Naive thymus-derived CD4-positive, alpha-beta T cell (primary cell): ENCODE data around the gene NIM1K. TPM values are rescaled to one million over a fixed set of nuclear protein-coding genes. Genes with fewer than 3 reads are reported as not detected.
"Not testable (repeated sequence)": the region's sequence is repeated elsewhere in the genome, so short reads cannot be mapped to it uniquely, and the experiment has no call there.

Experiments used
- ATAC-seq: fragments of 150-1000 bp; cut with Tn5 transposase; 2 replicates; pipeline ENCODE4 v1.10.0; 2021; ENCODE audit warnings: mild to moderate bottlenecking, moderate library complexity
- CTCF ChIA-PET: fragments of 350-600 bp; sonication (Branson Sonifier 250); formaldehyde crosslinking; loops from one replicate; lab custom pipeline; 2021; ENCODE audit warnings: antibody characterized with exemption; lab: Charles Lee
- POLR2A ChIA-PET: fragments of 350-600 bp; sonication (Branson Sonifier 250); formaldehyde crosslinking; loops from one replicate; lab custom pipeline; 2021; ENCODE audit warnings: antibody characterized with exemption, inconsistent platforms; lab: Charles Lee
- DNase-seq, 9 donors: peaks; one replicate each; pipeline versions ENCODE4 v3.0.0 to v3.0.0-alpha.2; 2020 to 2022; ENCODE audit warnings: mixed read lengths in 1 of 9
- H3K27ac ChIP-seq: one replicate; pipeline ENCODE4 v1.7.0; 2013; ENCODE audit warnings: mild to moderate bottlenecking, low read depth, low read length, moderate library complexity
- H3K27me3 ChIP-seq, 2 donors: one replicate each; pipeline ENCODE4 v1.7.0; 2013; ENCODE audit warnings: low read length in 2 of 2, mild to moderate bottlenecking in 2 of 2, moderate library complexity in 2 of 2; ENCODE audit not compliant: control insufficient read depth in 2 of 2, insufficient read depth in 2 of 2
- H3K36me3 ChIP-seq, 3 experiments: 1 replicate in 2 of 3; 2 replicates in 1 of 3; pipeline ENCODE4 v1.7.0; 2013; ENCODE audit warnings: low read length in 3 of 3, mild to moderate bottlenecking in 3 of 3, moderate library complexity in 1 of 3; ENCODE audit not compliant: insufficient read depth in 3 of 3, control insufficient read depth in 2 of 3
- H3K4me1 ChIP-seq, 2 donors: one replicate each; pipeline ENCODE4 v1.7.0; 2013; ENCODE audit warnings: low read length in 2 of 2, mild to moderate bottlenecking in 2 of 2, moderate library complexity in 1 of 2; ENCODE audit not compliant: control insufficient read depth in 2 of 2, insufficient read depth in 2 of 2
- H3K4me3 ChIP-seq: 2 replicates; pipeline ENCODE4 v1.7.0; 2013; ENCODE audit warnings: mild to moderate bottlenecking, low read length
- H3K9me3 ChIP-seq, 3 experiments: 1 replicate in 2 of 3; 2 replicates in 1 of 3; pipeline ENCODE4 v1.7.0; 2013; ENCODE audit warnings: low read length in 3 of 3; ENCODE audit not compliant: control insufficient read depth in 2 of 3
- H3K27ac Mint-ChIP-seq, 9 donors: one replicate each; pipeline ENCODE4 v1.8.0; 2020 to 2022; ENCODE audit warnings: mixed read lengths in 9 of 9, mild to moderate bottlenecking in 8 of 9, moderate library complexity in 5 of 9, inconsistent platforms in 2 of 9
- H3K27me3 Mint-ChIP-seq, 5 donors: one replicate each; pipeline ENCODE4 v1.8.0; 2021 to 2022; ENCODE audit warnings: mixed read lengths in 5 of 5, mild to moderate bottlenecking in 1 of 5
- H3K36me3 Mint-ChIP-seq, 5 donors: one replicate each; pipeline ENCODE4 v1.8.0; 2020 to 2022; ENCODE audit warnings: mixed read lengths in 5 of 5, mild to moderate bottlenecking in 3 of 5, inconsistent platforms in 1 of 5
- H3K4me1 Mint-ChIP-seq, 7 donors: one replicate each; pipeline ENCODE4 v1.8.0; 2020 to 2022; ENCODE audit warnings: mixed read lengths in 7 of 7, mild to moderate bottlenecking in 3 of 7, inconsistent platforms in 1 of 7
- H3K4me3 Mint-ChIP-seq, 10 donors: one replicate each; pipeline ENCODE4 v1.8.0; 2020 to 2022; ENCODE audit warnings: mild to moderate bottlenecking in 10 of 10, mixed read lengths in 10 of 10, moderate library complexity in 6 of 10, inconsistent platforms in 2 of 10
- H3K9me3 Mint-ChIP-seq, 11 donors: one replicate each; pipeline ENCODE4 v1.8.0; 2020 to 2022; ENCODE audit warnings: mixed read lengths in 11 of 11, mild to moderate bottlenecking in 4 of 11, inconsistent platforms in 1 of 11, moderate library complexity in 1 of 11
- intact Hi-C, 2 donors: fragments of 100-400 bp; cut with micrococcal nuclease; formaldehyde crosslinking; loops; one replicate each; pipeline ENCODE4 v1.15.1; 2023
- polyA plus RNA-seq, 2 donors: library from polyadenylated mRNA; unstranded; fragments of 300-500 nt; fragmentation: Illumina TruSeq; gene quantifications; one replicate each; pipeline ENCODE4 v1.2.3, GENCODE V29; 2021
- total RNA-seq, 6 experiments: library from RNA in 5 of 6; stranded (reverse) in 5 of 6; gene quantifications; 1 replicate in 5 of 6; 2 replicates in 1 of 6; pipeline ENCODE4 v1.2.3 and lab custom pipeline; 2021 to 2026

The NIM1K gene
- total and polyA plus RNA-seq, 7 experiments from 2014 or later: 0.18 to 0.97 (median 0.49) TPM

- H3K36me3 Mint-ChIP-seq: peaks cover 7 to 50% (median 42%) of the 10 kb centered on the region in 5 donors
- peaks cover 0 to 6% of the 10 kb centered on the region in 2 donors for H3K4me1 ChIP-seq
- intact Hi-C loops: loop anchor here in 1 of 2 donors (5.0 kb wide), 1 partner anchor 39 kb away; the partner anchor contains the start of gene ZNF131
- H3K4me3 ChIP-seq: no peak overlapping the region
- DNase-seq: peak in 6 of 9 donors; percentile 20 to 60 (median 49)
- no peaks in the 10 kb centered on the region for H3K9me3 Mint-ChIP-seq
- peak overlapping the region; percentile 14 for H3K27ac ChIP-seq
- peak; percentile 74 for ATAC-seq
- H3K4me1 Mint-ChIP-seq: peaks cover 14 to 46% (median 23%) of the 10 kb centered on the region in 7 donors
- H3K27ac Mint-ChIP-seq: peak overlapping the region; percentile 9 to 87 (median 63)
- no peaks in the 10 kb centered on the region for H3K27me3 ChIP-seq
- no peaks in the 10 kb centered on the region for H3K27me3 Mint-ChIP-seq
- peaks cover 2 to 33% (median 5%) of the 10 kb centered on the region in 3 experiments for H3K36me3 ChIP-seq
- CTCF ChIA-PET: no interaction called here
- H3K9me3 ChIP-seq: no peaks in the 10 kb centered on the region
- peak overlapping the region in 6 of 10 donors; percentile 6 to 51 (median 27) for H3K4me3 Mint-ChIP-seq
- POLR2A ChIA-PET: no interaction called here
Observed at GRCh38 chr5:43161244-43161643, 30.8 kb upstream of the NIM1K start.

DNA sequence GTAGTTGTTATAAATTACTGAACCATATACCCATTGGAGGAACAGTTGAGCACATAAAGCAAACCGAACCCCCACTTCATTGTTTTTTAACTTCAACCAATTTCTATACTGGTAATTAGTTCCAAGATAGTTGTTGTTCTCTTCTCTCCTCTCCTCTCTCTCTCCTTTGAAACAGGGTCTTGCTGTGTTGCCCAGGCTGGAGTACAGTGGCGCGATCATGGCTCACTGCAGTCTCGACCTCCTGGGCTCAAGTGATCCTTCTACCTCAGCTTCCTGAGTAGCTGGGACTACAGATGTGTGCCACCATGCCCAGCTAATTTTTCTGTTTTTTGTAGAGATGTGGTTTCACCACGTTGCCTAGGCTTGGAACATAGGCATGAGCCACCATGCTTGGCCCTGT lies 27.2 kb upstream of the NIM1K start:
- H3K27ac ChIP-seq, H3K9me3 ChIP-seq, H3K9me3 Mint-ChIP-seq, ATAC-seq, CTCF ChIA-PET, H3K27me3 ChIP-seq, H3K27me3 Mint-ChIP-seq, H3K4me3 Mint-ChIP-seq, DNase-seq, POLR2A ChIA-PET, H3K4me1 ChIP-seq, H3K4me3 ChIP-seq: not testable (repeated sequence)
- peak overlapping the region in 3 of 9 donors; percentile 6 to 56 (median 44) for H3K27ac Mint-ChIP-seq
- intact Hi-C loops: loop anchor here in 1 of 2 donors (5.0 kb wide), 1 partner anchor 42 kb away; the partner anchor contains the start of gene ZNF131
- peaks cover 16 to 46% (median 20%) of the 10 kb centered on the region in 7 donors for H3K4me1 Mint-ChIP-seq
- peaks cover 0 to 49% (median 5%) of the 10 kb centered on the region in 3 experiments for H3K36me3 ChIP-seq
- H3K36me3 Mint-ChIP-seq: peaks cover 7 to 48% (median 39%) of the 10 kb centered on the region in 5 donors

GRCh38 chr5:43165323-43165722 lies 26.7 kb upstream of the NIM1K start:
- no peaks in the 10 kb centered on the region for H3K27me3 Mint-ChIP-seq
- Histone ChIP-seq H3K9me3 (no peaks in the 10 kb centered on the region), H3K4me1 (peaks cover 0 to 6% of the 10 kb centered on the region in 2 donors), H3K27ac (no peak overlapping the region), H3K27me3 (no peaks in the 10 kb centered on the region), H3K4me3 (no peak overlapping the region), H3K36me3 (peaks cover 0 to 49% (median 5%) of the 10 kb centered on the region in 3 experiments)
- H3K4me1 Mint-ChIP-seq: peaks cover 13 to 41% (median 20%) of the 10 kb centered on the region in 7 donors
- ChIA-PET POLR2A (no interaction called here), CTCF (no interaction called here)
- no peak overlapping the region for H3K4me3 Mint-ChIP-seq
- H3K9me3 Mint-ChIP-seq: no peaks in the 10 kb centered on the region
- ATAC-seq (no peak), DNase-seq (no peak)
- H3K27ac Mint-ChIP-seq: peak overlapping the region in 3 of 9 donors; percentile 6 to 44 (median 8)
- intact Hi-C loops: no loop called here
- H3K36me3 Mint-ChIP-seq: peaks cover 7 to 50% (median 39%) of the 10 kb centered on the region in 5 donors

DNA sequence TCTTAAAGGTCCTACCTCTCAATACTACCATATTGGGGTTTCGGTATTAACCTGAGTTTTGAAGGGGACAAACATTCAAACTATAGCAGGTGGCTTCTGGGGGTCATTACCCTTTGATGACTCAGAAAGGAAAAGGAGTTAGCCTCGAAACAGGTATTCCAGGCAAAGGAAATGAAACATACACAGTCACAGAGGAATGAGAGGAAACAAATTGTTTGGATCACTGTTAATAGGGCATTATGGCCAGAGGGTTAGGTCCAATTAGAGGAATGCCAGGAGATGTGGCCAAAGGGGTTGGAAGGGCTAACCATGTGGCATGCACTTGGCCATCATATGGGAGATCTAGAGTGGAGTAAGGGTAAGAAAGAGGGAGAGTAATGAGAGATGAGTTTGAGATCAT lies 23.9 kb upstream of the NIM1K start:
- H3K36me3 ChIP-seq: peaks cover 3 to 43% (median 3%) of the 10 kb centered on the region in 3 experiments
- no peak for ATAC-seq
- no peak overlapping the region for H3K27ac ChIP-seq
- Mint-ChIP-seq H3K4me3 (no peak overlapping the region), H3K27ac (peak overlapping the region in 2 of 9 donors; percentile 41 to 74), H3K9me3 (peaks cover 0 to 2% (median 0%) of the 10 kb centered on the region in 11 donors), H3K27me3 (no peaks in the 10 kb centered on the region), H3K4me1 (peaks cover 5 to 27% (median 9%) of the 10 kb centered on the region in 7 donors), H3K36me3 (peaks cover 7 to 59% (median 41%) of the 10 kb centered on the region in 5 donors)
- ChIA-PET POLR2A (no interaction called here), CTCF (no interaction called here)
- no peaks in the 10 kb centered on the region for H3K4me1 ChIP-seq
- no peak for DNase-seq
- no peak overlapping the region for H3K4me3 ChIP-seq
- intact Hi-C loops: no loop called here
- H3K9me3 ChIP-seq: no peaks in the 10 kb centered on the region
- H3K27me3 ChIP-seq: no peaks in the 10 kb centered on the region

DNA sequence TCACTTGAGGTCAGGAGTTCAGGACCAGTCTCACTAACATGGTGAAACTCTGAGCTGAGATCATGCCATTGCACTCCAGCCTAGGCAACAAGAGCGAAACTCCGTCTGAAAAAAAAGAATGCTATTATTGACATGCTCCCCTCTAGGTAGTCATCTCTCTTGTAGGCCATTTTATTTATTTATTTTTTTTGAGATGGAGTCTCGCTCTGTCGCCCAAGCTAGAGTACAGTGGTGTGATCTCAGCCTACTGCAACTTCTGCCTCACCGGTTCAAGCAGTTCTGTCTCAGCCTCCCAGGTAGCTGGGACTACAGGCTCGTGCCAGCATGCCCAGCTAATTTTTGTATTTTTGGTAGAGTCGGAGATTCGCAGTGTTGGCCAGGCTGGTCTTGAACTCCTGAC lies 20.6 kb upstream of the NIM1K start:
- Histone ChIP-seq H3K4me3 (no peak overlapping the region), H3K27me3 (no peaks in the 10 kb centered on the region), H3K36me3 (peaks cover 0 to 34% (median 3%) of the 10 kb centered on the region in 3 experiments), H3K27ac (no peak overlapping the region), H3K9me3 (no peaks in the 10 kb centered on the region), H3K4me1 (no peaks in the 10 kb centered on the region)
- Mint-ChIP-seq H3K4me3 (no peak overlapping the region), H3K36me3 (peaks cover 6 to 56% (median 36%) of the 10 kb centered on the region in 5 donors), H3K27me3 (no peaks in the 10 kb centered on the region), H3K9me3 (peaks cover 0 to 2% (median 0%) of the 10 kb centered on the region in 11 donors), H3K4me1 (peaks cover 4 to 14% (median 8%) of the 10 kb centered on the region in 7 donors), H3K27ac (peak overlapping the region in 1 of 9 donors; percentile 8)
- CTCF ChIA-PET: no interaction called here
- intact Hi-C loops: no loop called here
- POLR2A ChIA-PET: no interaction called here
- DNase-seq (no peak), ATAC-seq (no peak)

GRCh38 chr5:43171926-43172325 lies 20.1 kb upstream of the NIM1K start:
- Histone ChIP-seq H3K9me3 (no peaks in the 10 kb centered on the region), H3K4me3 (no peak overlapping the region), H3K36me3 (peaks cover 0 to 34% (median 3%) of the 10 kb centered on the region in 3 experiments), H3K27me3 (no peaks in the 10 kb centered on the region), H3K27ac (no peak overlapping the region), H3K4me1 (no peaks in the 10 kb centered on the region)
- H3K36me3 Mint-ChIP-seq: peaks cover 6 to 56% (median 36%) of the 10 kb centered on the region in 5 donors
- H3K27me3 Mint-ChIP-seq: no peaks in the 10 kb centered on the region
- ChIA-PET CTCF (no interaction called here), POLR2A (no interaction called here)
- ATAC-seq (no peak), DNase-seq (no peak)
- intact Hi-C loops: no loop called here
- H3K27ac Mint-ChIP-seq: peak overlapping the region in 1 of 9 donors; percentile 59
- no peak overlapping the region for H3K4me3 Mint-ChIP-seq
- H3K9me3 Mint-ChIP-seq: peaks cover 0 to 2% (median 0%) of the 10 kb centered on the region in 11 donors
- H3K4me1 Mint-ChIP-seq: peaks cover 4 to 11% (median 5%) of the 10 kb centered on the region in 7 donors

GRCh38 chr5:43172779-43173178 lies 19.2 kb upstream of the NIM1K start:
- Mint-ChIP-seq H3K4me3 (no peak overlapping the region), H3K27ac (peak overlapping the region in 1 of 9 donors; percentile 4), H3K9me3 (peaks cover 0 to 2% (median 0%) of the 10 kb centered on the region in 11 donors), H3K4me1 (peaks cover 4 to 14% (median 5%) of the 10 kb centered on the region in 7 donors), H3K36me3 (peaks cover 6 to 61% (median 41%) of the 10 kb centered on the region in 5 donors), H3K27me3 (no peaks in the 10 kb centered on the region)
- Histone ChIP-seq H3K27ac (no peak overlapping the region), H3K9me3 (no peaks in the 10 kb centered on the region), H3K4me3 (no peak overlapping the region), H3K36me3 (peaks cover 0 to 35% (median 3%) of the 10 kb centered on the region in 3 experiments), H3K27me3 (no peaks in the 10 kb centered on the region), H3K4me1 (no peaks in the 10 kb centered on the region)
- POLR2A ChIA-PET: no interaction called here
- CTCF ChIA-PET: no interaction called here
- DNase-seq: no peak
- ATAC-seq: no peak
- intact Hi-C loops: no loop called here
